ENCODE measurements around the gene RNASEH2A. TPM values are rescaled to one million over a fixed set of nuclear protein-coding genes. Genes with fewer than 3 reads are reported as not detected.

RNASEH2A gene
- total RNA-seq, 4 donors from 2014 or later: 2.3 to 18.9 (median 3.1) TPM

DNA sequence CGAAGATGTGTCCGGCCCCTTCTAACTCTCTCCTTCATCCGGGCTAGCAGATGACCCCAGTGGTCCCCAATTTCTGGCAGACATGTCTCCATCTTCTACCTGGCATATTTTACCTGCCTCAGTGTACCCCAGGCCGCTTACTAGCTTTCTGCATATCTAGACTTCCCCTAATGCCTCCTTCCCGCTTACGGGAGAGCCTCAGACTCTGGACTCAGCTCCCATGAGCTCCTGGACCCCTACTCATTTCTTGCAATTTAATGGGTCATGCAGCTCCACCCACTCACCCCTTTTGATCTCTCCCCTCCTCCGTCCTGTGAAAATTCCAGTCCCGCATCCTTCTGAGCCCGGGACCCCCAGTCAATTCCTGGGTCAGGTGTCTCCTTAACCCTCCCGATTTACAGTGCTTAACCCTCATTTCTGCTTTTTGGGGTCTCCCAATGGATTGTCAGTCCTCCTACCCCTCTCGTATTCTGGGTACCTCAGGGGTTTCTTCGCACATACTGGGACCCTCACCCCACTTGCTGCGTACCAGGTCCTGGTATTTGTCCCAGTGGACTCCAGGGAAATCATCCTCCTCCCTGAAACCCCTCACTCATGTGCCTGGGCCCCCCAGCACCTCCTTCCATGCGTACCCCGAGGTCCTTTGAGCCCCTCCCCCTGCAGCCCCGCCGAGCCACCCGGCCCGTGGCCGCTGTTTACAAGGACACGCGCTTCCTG lies 15.6 kb upstream of the RNASEH2A start:
- no peak for TF ChIP-seq POLR2A (IDR thresholded peaks at IDR 0.05)
- TF ChIP-seq, protein P1, sequence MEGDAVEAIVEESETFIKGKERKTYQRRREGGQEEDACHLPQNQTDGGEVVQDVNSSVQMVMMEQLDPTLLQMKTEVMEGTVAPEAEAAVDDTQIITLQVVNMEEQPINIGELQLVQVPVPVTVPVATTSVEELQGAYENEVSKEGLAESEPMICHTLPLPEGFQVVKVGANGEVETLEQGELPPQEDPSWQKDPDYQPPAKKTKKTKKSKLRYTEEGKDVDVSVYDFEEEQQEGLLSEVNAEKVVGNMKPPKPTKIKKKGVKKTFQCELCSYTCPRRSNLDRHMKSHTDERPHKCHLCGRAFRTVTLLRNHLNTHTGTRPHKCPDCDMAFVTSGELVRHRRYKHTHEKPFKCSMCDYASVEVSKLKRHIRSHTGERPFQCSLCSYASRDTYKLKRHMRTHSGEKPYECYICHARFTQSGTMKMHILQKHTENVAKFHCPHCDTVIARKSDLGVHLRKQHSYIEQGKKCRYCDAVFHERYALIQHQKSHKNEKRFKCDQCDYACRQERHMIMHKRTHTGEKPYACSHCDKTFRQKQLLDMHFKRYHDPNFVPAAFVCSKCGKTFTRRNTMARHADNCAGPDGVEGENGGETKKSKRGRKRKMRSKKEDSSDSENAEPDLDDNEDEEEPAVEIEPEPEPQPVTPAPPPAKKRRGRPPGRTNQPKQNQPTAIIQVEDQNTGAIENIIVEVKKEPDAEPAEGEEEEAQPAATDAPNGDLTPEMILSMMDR (IDR thresholded peaks at IDR 0.05): no peak
- no peaks in the 10 kb centered on the region for H3K36me3 ChIP-seq
- intact Hi-C loops (cut with DNase I; ENCODE audit: low total_unique reads): no loop called here
- H3K9me3 ChIP-seq: no peaks in the 10 kb centered on the region
- H3K27me3 ChIP-seq: no peaks in the 10 kb centered on the region
- peak overlapping the region; percentile 84 to 87 for H3K4me3 ChIP-seq
- peaks cover 0 to 10% of the 10 kb centered on the region in 2 donors for H3K4me1 ChIP-seq
- peak overlapping the region; percentile 98 to 100 for H3K27ac ChIP-seq
- peak in 1 of 2 donors; percentile 46 for DNase-seq

DNA sequence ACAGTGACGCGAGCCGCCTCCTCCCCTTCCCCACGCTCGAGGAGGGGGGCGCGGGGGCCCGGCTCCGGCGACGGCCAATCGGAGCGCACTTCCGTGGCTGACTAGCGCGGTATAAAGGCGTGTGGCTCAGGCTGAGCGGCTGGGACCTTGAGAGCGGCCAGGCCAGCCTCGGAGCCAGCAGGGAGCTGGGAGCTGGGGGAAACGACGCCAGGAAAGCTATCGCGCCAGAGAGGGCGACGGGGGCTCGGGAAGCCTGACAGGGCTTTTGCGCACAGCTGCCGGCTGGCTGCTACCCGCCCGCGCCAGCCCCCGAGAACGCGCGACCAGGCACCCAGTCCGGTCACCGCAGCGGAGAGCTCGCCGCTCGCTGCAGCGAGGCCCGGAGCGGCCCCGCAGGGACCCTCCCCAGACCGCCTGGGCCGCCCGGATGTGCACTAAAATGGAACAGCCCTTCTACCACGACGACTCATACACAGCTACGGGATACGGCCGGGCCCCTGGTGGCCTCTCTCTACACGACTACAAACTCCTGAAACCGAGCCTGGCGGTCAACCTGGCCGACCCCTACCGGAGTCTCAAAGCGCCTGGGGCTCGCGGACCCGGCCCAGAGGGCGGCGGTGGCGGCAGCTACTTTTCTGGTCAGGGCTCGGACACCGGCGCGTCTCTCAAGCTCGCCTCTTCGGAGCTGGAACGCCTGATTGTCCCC lies 14.9 kb upstream of the RNASEH2A start, which contains the start of gene JUNB:
Gene JUNB, plus strand, starts transcription at position 142 of the 706 bp plus-strand sequence. Its CDS starts 286 bp downstream, at position 428.
- Histone ChIP-seq H3K9me3 (no peaks in the 10 kb centered on the region), H3K36me3 (no peaks in the 10 kb centered on the region), H3K27me3 (no peaks in the 10 kb centered on the region), H3K27ac (peak within 1 kb of the TSS; percentile 98 to 100), H3K4me3 (peak within 1 kb of the TSS; percentile 84 to 87), H3K4me1 (peaks cover 0 to 10% of the 10 kb centered on the region in 2 donors)
- TF ChIP-seq, protein P1 (IDR thresholded peaks at IDR 0.05): peak in 1 of 4 experiments; percentile 19
- TF ChIP-seq POLR2A (IDR thresholded peaks at IDR 0.05): peak; percentile 100
- peak; percentile 97 for DNase-seq
- intact Hi-C loops (cut with DNase I; ENCODE audit: low total_unique reads): loop anchor here (2.0 kb wide), 1 partner anchor 15 kb away; no protein-coding TSS in a partner anchor

DNA sequence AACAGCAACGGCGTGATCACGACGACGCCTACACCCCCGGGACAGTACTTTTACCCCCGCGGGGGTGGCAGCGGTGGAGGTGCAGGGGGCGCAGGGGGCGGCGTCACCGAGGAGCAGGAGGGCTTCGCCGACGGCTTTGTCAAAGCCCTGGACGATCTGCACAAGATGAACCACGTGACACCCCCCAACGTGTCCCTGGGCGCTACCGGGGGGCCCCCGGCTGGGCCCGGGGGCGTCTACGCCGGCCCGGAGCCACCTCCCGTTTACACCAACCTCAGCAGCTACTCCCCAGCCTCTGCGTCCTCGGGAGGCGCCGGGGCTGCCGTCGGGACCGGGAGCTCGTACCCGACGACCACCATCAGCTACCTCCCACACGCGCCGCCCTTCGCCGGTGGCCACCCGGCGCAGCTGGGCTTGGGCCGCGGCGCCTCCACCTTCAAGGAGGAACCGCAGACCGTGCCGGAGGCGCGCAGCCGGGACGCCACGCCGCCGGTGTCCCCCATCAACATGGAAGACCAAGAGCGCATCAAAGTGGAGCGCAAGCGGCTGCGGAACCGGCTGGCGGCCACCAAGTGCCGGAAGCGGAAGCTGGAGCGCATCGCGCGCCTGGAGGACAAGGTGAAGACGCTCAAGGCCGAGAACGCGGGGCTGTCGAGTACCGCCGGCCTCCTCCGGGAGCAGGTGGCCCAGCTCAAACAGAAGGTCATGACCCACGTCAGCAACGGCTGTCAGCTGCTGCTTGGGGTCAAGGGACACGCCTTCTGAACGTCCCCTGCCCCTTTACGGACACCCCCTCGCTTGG lies 14.1 kb upstream of the RNASEH2A start:
- intact Hi-C loops (cut with DNase I; ENCODE audit: low total_unique reads): loop anchor here (2.0 kb wide), 1 partner anchor 15 kb away; no protein-coding TSS in a partner anchor
- Histone ChIP-seq H3K9me3 (no peaks in the 10 kb centered on the region), H3K36me3 (no peaks in the 10 kb centered on the region), H3K4me3 (peak overlapping the region; percentile 84 to 87), H3K27ac (peak overlapping the region; percentile 98 to 100), H3K27me3 (no peaks in the 10 kb centered on the region), H3K4me1 (peaks cover 0 to 10% of the 10 kb centered on the region in 2 donors)
- peak; percentile 59 to 61 for DNase-seq
- TF ChIP-seq POLR2A (IDR thresholded peaks at IDR 0.05): peak in 1 of 2 donors; percentile 35
- TF ChIP-seq, protein P1 (IDR thresholded peaks at IDR 0.05): peak in 1 of 4 experiments; percentile 14

DNA sequence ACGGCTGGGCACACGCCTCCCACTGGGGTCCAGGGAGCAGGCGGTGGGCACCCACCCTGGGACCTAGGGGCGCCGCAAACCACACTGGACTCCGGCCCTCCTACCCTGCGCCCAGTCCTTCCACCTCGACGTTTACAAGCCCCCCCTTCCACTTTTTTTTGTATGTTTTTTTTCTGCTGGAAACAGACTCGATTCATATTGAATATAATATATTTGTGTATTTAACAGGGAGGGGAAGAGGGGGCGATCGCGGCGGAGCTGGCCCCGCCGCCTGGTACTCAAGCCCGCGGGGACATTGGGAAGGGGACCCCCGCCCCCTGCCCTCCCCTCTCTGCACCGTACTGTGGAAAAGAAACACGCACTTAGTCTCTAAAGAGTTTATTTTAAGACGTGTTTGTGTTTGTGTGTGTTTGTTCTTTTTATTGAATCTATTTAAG lies 13.5 kb upstream of the RNASEH2A start:
- no peaks in the 10 kb centered on the region for H3K27me3 ChIP-seq
- TF ChIP-seq, protein P1 (IDR thresholded peaks at IDR 0.05): no peak
- TF ChIP-seq POLR2A (IDR thresholded peaks at IDR 0.05): no peak
- H3K27ac ChIP-seq: peak overlapping the region; percentile 98 to 100
- peaks cover 0 to 8% of the 10 kb centered on the region in 2 donors for H3K4me1 ChIP-seq
- DNase-seq: no peak
- H3K9me3 ChIP-seq: no peaks in the 10 kb centered on the region
- peak overlapping the region; percentile 84 to 87 for H3K4me3 ChIP-seq
- intact Hi-C loops (cut with DNase I; ENCODE audit: low total_unique reads): loop anchor here (2.0 kb wide), 1 partner anchor 16 kb away; no protein-coding TSS in a partner anchor
- H3K36me3 ChIP-seq: no peaks in the 10 kb centered on the region

Data from uterus (tissue), 4 donors.